ENCODE data around the gene UBL3.

DNA sequence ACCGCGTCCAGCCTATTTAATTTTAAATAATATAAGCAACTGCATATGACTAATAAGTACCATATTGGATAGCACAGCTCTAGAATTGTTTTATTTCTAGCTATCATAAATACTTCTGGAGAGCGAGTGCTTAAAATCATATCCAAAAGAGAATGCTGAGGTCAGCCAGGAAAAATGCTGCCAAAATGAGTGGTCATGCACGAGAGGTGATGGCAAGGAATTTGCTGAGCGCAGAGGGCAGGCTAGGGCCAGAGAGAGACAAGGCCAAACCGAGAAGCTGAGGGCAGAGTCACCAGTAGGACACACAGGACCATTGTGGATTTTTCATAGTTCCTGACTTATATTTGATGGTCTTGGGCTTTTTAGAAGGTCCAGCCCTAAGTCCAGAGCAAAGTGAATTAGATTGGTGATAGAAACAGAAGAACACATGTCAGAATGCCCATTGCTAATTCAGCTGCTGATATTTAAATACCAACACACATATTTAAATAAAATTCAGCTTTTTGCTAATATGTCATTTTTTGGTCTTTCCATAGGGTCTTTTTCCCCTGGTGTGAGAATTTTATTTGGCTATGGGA lies 33.6 kb upstream of the UBL3 start:
- TF ChIP-seq, protein P1, sequence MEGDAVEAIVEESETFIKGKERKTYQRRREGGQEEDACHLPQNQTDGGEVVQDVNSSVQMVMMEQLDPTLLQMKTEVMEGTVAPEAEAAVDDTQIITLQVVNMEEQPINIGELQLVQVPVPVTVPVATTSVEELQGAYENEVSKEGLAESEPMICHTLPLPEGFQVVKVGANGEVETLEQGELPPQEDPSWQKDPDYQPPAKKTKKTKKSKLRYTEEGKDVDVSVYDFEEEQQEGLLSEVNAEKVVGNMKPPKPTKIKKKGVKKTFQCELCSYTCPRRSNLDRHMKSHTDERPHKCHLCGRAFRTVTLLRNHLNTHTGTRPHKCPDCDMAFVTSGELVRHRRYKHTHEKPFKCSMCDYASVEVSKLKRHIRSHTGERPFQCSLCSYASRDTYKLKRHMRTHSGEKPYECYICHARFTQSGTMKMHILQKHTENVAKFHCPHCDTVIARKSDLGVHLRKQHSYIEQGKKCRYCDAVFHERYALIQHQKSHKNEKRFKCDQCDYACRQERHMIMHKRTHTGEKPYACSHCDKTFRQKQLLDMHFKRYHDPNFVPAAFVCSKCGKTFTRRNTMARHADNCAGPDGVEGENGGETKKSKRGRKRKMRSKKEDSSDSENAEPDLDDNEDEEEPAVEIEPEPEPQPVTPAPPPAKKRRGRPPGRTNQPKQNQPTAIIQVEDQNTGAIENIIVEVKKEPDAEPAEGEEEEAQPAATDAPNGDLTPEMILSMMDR (IDR thresholded peaks at IDR 0.05), result no peak
- TF ChIP-seq RAD21 (conservative IDR thresholded peaks at IDR 0.05 in 1 of 2, IDR thresholded peaks at IDR 0.05 in 1 of 2) (no peak), MAFK (IDR thresholded peaks at IDR 0.05; ENCODE audit: partially characterized antibody) (no peak), HOXA7 (CRISPR knock-in tag; IDR thresholded peaks at IDR 0.05) (no peak), ESRRA (IDR thresholded peaks at IDR 0.05; ENCODE audit: borderline replicate concordance, low read length) (no peak)
- TF ChIP-seq, protein P2, sequence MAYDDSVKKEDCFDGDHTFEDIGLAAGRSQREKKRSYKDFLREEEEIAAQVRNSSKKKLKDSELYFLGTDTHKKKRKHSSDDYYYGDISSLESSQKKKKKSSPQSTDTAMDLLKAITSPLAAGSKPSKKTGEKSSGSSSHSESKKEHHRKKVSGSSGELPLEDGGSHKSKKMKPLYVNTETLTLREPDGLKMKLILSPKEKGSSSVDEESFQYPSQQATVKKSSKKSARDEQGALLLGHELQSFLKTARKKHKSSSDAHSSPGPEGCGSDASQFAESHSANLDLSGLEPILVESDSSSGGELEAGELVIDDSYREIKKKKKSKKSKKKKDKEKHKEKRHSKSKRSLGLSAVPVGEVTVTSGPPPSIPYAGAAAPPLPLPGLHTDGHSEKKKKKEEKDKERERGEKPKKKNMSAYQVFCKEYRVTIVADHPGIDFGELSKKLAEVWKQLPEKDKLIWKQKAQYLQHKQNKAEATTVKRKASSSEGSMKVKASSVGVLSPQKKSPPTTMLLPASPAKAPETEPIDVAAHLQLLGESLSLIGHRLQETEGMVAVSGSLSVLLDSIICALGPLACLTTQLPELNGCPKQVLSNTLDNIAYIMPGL (CRISPR knock-in tag; IDR thresholded peaks at IDR 0.05; ENCODE audit: borderline replicate concordance), result no peak
- TF ChIP-seq, protein P3, sequence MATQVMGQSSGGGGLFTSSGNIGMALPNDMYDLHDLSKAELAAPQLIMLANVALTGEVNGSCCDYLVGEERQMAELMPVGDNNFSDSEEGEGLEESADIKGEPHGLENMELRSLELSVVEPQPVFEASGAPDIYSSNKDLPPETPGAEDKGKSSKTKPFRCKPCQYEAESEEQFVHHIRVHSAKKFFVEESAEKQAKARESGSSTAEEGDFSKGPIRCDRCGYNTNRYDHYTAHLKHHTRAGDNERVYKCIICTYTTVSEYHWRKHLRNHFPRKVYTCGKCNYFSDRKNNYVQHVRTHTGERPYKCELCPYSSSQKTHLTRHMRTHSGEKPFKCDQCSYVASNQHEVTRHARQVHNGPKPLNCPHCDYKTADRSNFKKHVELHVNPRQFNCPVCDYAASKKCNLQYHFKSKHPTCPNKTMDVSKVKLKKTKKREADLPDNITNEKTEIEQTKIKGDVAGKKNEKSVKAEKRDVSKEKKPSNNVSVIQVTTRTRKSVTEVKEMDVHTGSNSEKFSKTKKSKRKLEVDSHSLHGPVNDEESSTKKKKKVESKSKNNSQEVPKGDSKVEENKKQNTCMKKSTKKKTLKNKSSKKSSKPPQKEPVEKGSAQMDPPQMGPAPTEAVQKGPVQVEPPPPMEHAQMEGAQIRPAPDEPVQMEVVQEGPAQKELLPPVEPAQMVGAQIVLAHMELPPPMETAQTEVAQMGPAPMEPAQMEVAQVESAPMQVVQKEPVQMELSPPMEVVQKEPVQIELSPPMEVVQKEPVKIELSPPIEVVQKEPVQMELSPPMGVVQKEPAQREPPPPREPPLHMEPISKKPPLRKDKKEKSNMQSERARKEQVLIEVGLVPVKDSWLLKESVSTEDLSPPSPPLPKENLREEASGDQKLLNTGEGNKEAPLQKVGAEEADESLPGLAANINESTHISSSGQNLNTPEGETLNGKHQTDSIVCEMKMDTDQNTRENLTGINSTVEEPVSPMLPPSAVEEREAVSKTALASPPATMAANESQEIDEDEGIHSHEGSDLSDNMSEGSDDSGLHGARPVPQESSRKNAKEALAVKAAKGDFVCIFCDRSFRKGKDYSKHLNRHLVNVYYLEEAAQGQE (IDR thresholded peaks at IDR 0.05), result no peak
